IMR-90 (cell line): ENCODE data around the gene PPM1M. TPM values are rescaled to one million over a fixed set of nuclear protein-coding genes. Genes with fewer than 3 reads are reported as not detected.

Experiments
- ATAC-seq: fragments of 200-7000 bp; cut with Tn5 transposase; 2 replicates; pipeline ENCODE4 v1.9.1; 2020; ENCODE audit warnings: low read depth, mild to moderate bottlenecking, moderate library complexity
- BruUV-seq: library from RNA; stranded (reverse); fragments of 400-500 nt; replicated peaks from 2 replicates; lab custom pipeline; 2021; lab: Mats Ljungman, UMichigan
- CTCF ChIA-PET: fragments of 300-600 bp; formaldehyde crosslinking; extraction: SDS; loops from one replicate; lab custom pipeline; 2021; ENCODE audit warnings: antibody characterized with exemption; lab: Yijun Ruan, JAX
- POLR2A ChIA-PET: fragments of 300-600 bp; sonication (Branson Sonifier 250); formaldehyde crosslinking; loops from one replicate; lab custom pipeline; 2022; ENCODE audit warnings: antibody characterized with exemption; ENCODE audit not compliant: unreplicated experiment; lab: Charles Lee
- DNase-seq: peaks from one replicate; pipeline ENCODE4 v3.0.0; 2013
- H2AFZ ChIP-seq: replicated peaks from 2 replicates; pipeline ENCODE3; 2013; ENCODE audit warnings: low read length, mild to moderate bottlenecking; ENCODE audit not compliant: poor library complexity
- H2AK5ac ChIP-seq: 2 replicates; pipeline ENCODE4 v1.6.1; 2013; ENCODE audit warnings: low read depth, low read length, inconsistent platforms
- H2AK9ac ChIP-seq: replicated peaks from 2 replicates; pipeline ENCODE3; 2013; ENCODE audit warnings: mild to moderate bottlenecking, low read depth, low read length, moderate library complexity; ENCODE audit not compliant: poor library complexity
- H2BK120ac ChIP-seq: 2 replicates; pipeline ENCODE4 v1.6.1; 2013; ENCODE audit warnings: low read depth, low read length, inconsistent platforms
- H2BK15ac ChIP-seq: 3 replicates; pipeline ENCODE4 v1.6.1; 2013; ENCODE audit warnings: low read depth, low read length, inconsistent platforms
- H2BK20ac ChIP-seq: 2 replicates; pipeline ENCODE4 v1.6.1; 2013; ENCODE audit warnings: low read depth, mild to moderate bottlenecking, inconsistent platforms, low read length, moderate library complexity
- H2BK5ac ChIP-seq: 2 replicates; pipeline ENCODE4 v1.6.1; 2013; ENCODE audit warnings: mild to moderate bottlenecking, low read depth, low read length, inconsistent platforms; ENCODE audit not compliant: poor library complexity, severe bottlenecking
- H3K14ac ChIP-seq: replicated peaks from 2 replicates; pipeline ENCODE4 v1.6.1; 2013; ENCODE audit warnings: low read depth, low read length, inconsistent platforms
- H3K18ac ChIP-seq: 2 replicates; pipeline ENCODE4 v1.6.1; 2013; ENCODE audit warnings: low read depth, low read length, control low read depth
- H3K23ac ChIP-seq: 2 replicates; pipeline ENCODE4 v1.6.1; 2013; ENCODE audit warnings: low read depth, low read length, inconsistent platforms
- H3K27ac ChIP-seq: 2 replicates; pipeline ENCODE4 v1.5.1; 2013; ENCODE audit warnings: mild to moderate bottlenecking, control low read depth, low read length; ENCODE audit not compliant: insufficient read depth
- H3K27me3 ChIP-seq: 2 replicates; pipeline ENCODE4 v1.6.1; 2013; ENCODE audit warnings: low read length; ENCODE audit not compliant: control insufficient read depth, insufficient read depth
- H3K36me3 ChIP-seq: 2 replicates; pipeline ENCODE4 v1.6.1; 2013; ENCODE audit warnings: low read length, mixed read lengths; ENCODE audit not compliant: control insufficient read depth, insufficient read depth
- H3K4ac ChIP-seq: 2 replicates; pipeline ENCODE4 v1.6.1; 2013; ENCODE audit warnings: low read depth, low read length, inconsistent platforms
- H3K4me1 ChIP-seq: 2 replicates; pipeline ENCODE4 v1.6.1; 2013; ENCODE audit warnings: low read length, mixed read lengths; ENCODE audit not compliant: control insufficient read depth, insufficient read depth
- H3K4me2 ChIP-seq: 2 replicates; pipeline ENCODE4 v1.6.1; 2013; ENCODE audit warnings: low read depth, mild to moderate bottlenecking, control low read depth, low read length, moderate library complexity
- H3K4me3 ChIP-seq: 2 replicates; pipeline ENCODE4 v1.5.1; 2013; ENCODE audit warnings: low read depth, mild to moderate bottlenecking, control low read depth, low read length, moderate library complexity; ENCODE audit not compliant: insufficient read depth
- H3K56ac ChIP-seq: 2 replicates; pipeline ENCODE4 v1.6.1; 2013; ENCODE audit warnings: low read length, inconsistent platforms; ENCODE audit not compliant: insufficient read depth; ENCODE audit errors: extremely low read depth
- H3K79me1 ChIP-seq, 2 experiments: 2 replicates each; pipeline ENCODE4 v1.6.1; 2013; ENCODE audit warnings: low read length in 2 of 2, inconsistent platforms in 1 of 2, low read depth in 1 of 2
- H3K9ac ChIP-seq: 2 replicates; pipeline ENCODE4 v1.6.1; 2013; ENCODE audit warnings: low read depth, low read length, control low read depth
- H3K9me1 ChIP-seq: 2 replicates; pipeline ENCODE4 v1.6.1; 2013; ENCODE audit warnings: low read length, inconsistent platforms; ENCODE audit not compliant: insufficient read depth
- H3K9me3 ChIP-seq: 2 replicates; pipeline ENCODE4 v1.6.1; 2013; ENCODE audit warnings: low read length; ENCODE audit not compliant: control insufficient read depth, insufficient read depth
- H4K20me1 ChIP-seq: 2 replicates; pipeline ENCODE4 v1.6.1; 2013; ENCODE audit warnings: low read length, inconsistent platforms; ENCODE audit not compliant: insufficient read depth
- H4K5ac ChIP-seq: 2 replicates; pipeline ENCODE4 v1.6.1; 2013; ENCODE audit warnings: mild to moderate bottlenecking, low read depth, low read length, control low read depth
- H4K8ac ChIP-seq, 2 experiments: 2 replicates each; pipeline ENCODE4 v1.6.1; 2013; ENCODE audit warnings: low read depth in 2 of 2, low read length in 2 of 2, control low read depth in 1 of 2, inconsistent platforms in 1 of 2
- H4K91ac ChIP-seq: 2 replicates; pipeline ENCODE4 v1.6.1; 2013; ENCODE audit warnings: low read depth, low read length, inconsistent platforms; ENCODE audit not compliant: insufficient read depth
- MXI1 ChIP-seq: IDR thresholded peaks from 2 replicates; pipeline ENCODE4 v1.6.1; 2012; ENCODE audit warnings: low read depth, mild to moderate bottlenecking, low read length, moderate library complexity, borderline replicate concordance
- POLR2A ChIP-seq: IDR thresholded peaks from 2 replicates; pipeline ENCODE4 v1.6.1; 2012; ENCODE audit warnings: mild to moderate bottlenecking, low read depth, low read length
- RCOR1 ChIP-seq: IDR thresholded peaks from 2 replicates; pipeline ENCODE4 v1.6.1; 2012; ENCODE audit warnings: mild to moderate bottlenecking, low read length, improper control_type of control experiment; ENCODE audit not compliant: insufficient replicate concordance
- whole genome bisulfite sequencing, 2 experiments: methylation state at CpG; one replicate each; pipeline versions ENCODE4 v1.1.5 to v1.1.7; 2013; ENCODE audit warnings: missing lambda C conversion rate in 2 of 2; ENCODE audit not compliant: insufficient read length in 1 of 2; ENCODE audit errors: extremely low coverage in 2 of 2; 5-methylcytosine and 5-hydroxymethylcytosine counted together
- dilution Hi-C: fragments of 300-500 bp; cut with HindIII; formaldehyde crosslinking; loops from one replicate; pipeline ENCODE4 v1.14.3; 2018; ENCODE audit warnings: low sequenced_read_pairs; ENCODE audit not compliant: unreplicated experiment
- in situ Hi-C: fragments of 300-500 bp; cut with MboI; formaldehyde crosslinking; loops from 3 replicates; pipeline ENCODE4 v1.14.3; 2019; ENCODE audit warnings: low sequenced_read_pairs, inconsistent platforms, mixed read lengths
- intact Hi-C: fragments of 100-400 bp; cut with micrococcal nuclease; formaldehyde crosslinking; loops from 2 replicates; pipeline ENCODE4 v1.10.0; 2022
- polyA plus RNA-seq, 3 experiments: library from polyadenylated mRNA; depleted of rRNA; stranded (reverse); fragments of >200 nt; gene quantifications; 2 replicates each; pipeline ENCODE4 v1.2.3, GENCODE V29; 2012; ENCODE audit warnings: low replicate concordance in 1 of 3
- total RNA-seq: library from RNA; depleted of rRNA; stranded (reverse); fragments of >200 nt; gene quantifications from 2 replicates; pipeline ENCODE4 v1.2.3, GENCODE V29; 2012

Gene PPM1M
- total and polyA plus RNA-seq, 2 of the 4 experiments (the other 2 are of a cell fraction): 12.2 to 18.1 TPM

- Histone ChIP-seq H2BK120ac (no peak overlapping the region), H2BK5ac (peak overlapping the region; percentile 100), H3K18ac (peak overlapping the region; percentile 19; the same call in 1 of the 2 replicates), H3K27me3 (no peaks in the 10 kb centered on the region), H3K14ac (peak overlapping the region; percentile 100), H3K4me1 (peaks cover 14% of the 10 kb centered on the region), H3K9me3 (no peaks in the 10 kb centered on the region), H3K36me3 (peaks cover 7% of the 10 kb centered on the region), H3K4ac (peak overlapping the region; percentile 85), H3K4me2 (peak overlapping the region; percentile 88), H3K9me1 (peaks cover 16% of the 10 kb centered on the region; the same call in 1 of the 2 replicates), H4K8ac (peak overlapping the region; percentile 22 to 82; a peak in 2 of 4 replicates), H3K9ac (peak overlapping the region; percentile 100), H3K23ac (peak overlapping the region; percentile 50), H2BK20ac (no peak overlapping the region), H3K56ac (peak overlapping the region; percentile 92), H3K79me1 (peaks cover 6 to 18% of the 10 kb centered on the region in 2 experiments; a peak in 3 of 4 replicates), H3K4me3 (peak overlapping the region; percentile 97), H2AK9ac (peak overlapping the region; percentile 89), H2AK5ac (peak overlapping the region; percentile 50; the same call in 1 of the 2 replicates), H4K20me1 (peaks cover 54% of the 10 kb centered on the region), H2BK15ac (no peak overlapping the region), H4K5ac (no peak overlapping the region), H2AFZ (peak overlapping the region; percentile 10), H3K27ac (peak overlapping the region; percentile 100), H4K91ac (peak overlapping the region; percentile 26; the same call in 1 of the 2 replicates)
- no peak for TF ChIP-seq RCOR1
- TF ChIP-seq MXI1: peak; percentile 87
- peak; percentile 58; the same call in 1 of the 2 replicates for TF ChIP-seq POLR2A
- ATAC-seq (peak; percentile 9; the same call in 1 of the 2 replicates), DNase-seq (peak; percentile 58)
- BruUV-seq: no TSS peak
- intact Hi-C loops: loop anchor here (2.0 to 5.0 kb wide), 2 partner anchors 15 to 40 kb away; partner anchors contain the start of gene TWF2
- ChIA-PET CTCF (interaction anchor here (0.7 to 1.4 kb wide), 3 partner anchors 16 to 87 kb away, joined by 3 to 6 read pairs (median 4); no protein-coding TSS in a partner anchor), POLR2A (interaction anchor here (0.5 to 0.6 kb wide), 2 partner anchors 39 to 57 kb away, joined by 4 to 9 read pairs; no protein-coding TSS in a partner anchor)
- 1% methylated on average over 14 of the region's 28 CpGs; no CpG with 5 or more reads in 1 of the 2 experiments for WGBS, 2 experiments
- dilution Hi-C loops: no loop called here
- in situ Hi-C loops: no loop called here
Measured at GRCh38 chr3:52277071-52277964, 31.8 kb downstream of the PPM1M start.
